Glomerular visceral epithelial cell (primary cell): ENCODE measurements around the gene OCRL.
A peak's percentile ranks its signal among the peaks of the same experiment; 100 is the strongest.
"Not testable (repeated sequence)": the region's sequence is repeated elsewhere in the genome, so short reads cannot be mapped to it uniquely, and the experiment has no call there.

Source experiments
- DNase-seq: peaks from one replicate; pipeline ENCODE4 v3.0.0-alpha.2; 2016; ENCODE audit errors: extremely low spot score

The OCRL gene

DNA sequence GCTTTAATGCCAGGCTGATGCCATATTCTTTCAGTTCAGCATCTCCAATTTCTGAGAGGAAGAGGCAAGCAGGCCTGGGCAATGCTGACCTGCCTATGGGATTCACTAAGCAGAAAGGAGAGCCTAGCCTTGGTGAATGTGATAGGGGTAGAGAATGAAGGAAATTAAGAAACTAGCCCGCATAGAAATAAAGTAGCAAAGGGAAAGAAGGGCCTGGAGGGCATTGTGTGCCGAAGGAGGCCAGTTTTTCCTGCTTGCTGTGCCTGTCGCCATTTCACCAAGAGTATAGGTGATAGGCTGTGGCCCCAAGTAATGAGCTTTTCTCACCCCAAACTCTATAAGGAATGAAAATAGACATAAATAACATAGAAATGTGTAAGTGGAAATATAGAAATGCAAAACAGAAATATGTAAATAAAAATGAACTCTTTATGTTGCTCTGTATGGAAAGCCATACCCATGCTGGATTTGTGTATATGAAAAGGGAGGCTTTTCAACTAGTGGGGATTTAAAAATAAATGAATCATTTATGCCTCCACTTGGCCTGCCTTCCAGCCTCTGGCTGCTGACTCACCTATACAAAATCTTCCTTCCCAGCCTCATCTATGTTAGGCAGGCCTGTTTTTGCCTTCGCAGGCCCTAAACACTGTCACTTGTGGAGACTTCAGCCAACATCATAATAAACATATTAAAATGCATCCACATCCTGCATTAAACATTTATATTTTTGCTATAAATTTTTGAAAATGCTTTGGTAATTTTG lies 5.1 kb upstream of the OCRL start:
- DNase-seq: no peak

DNA sequence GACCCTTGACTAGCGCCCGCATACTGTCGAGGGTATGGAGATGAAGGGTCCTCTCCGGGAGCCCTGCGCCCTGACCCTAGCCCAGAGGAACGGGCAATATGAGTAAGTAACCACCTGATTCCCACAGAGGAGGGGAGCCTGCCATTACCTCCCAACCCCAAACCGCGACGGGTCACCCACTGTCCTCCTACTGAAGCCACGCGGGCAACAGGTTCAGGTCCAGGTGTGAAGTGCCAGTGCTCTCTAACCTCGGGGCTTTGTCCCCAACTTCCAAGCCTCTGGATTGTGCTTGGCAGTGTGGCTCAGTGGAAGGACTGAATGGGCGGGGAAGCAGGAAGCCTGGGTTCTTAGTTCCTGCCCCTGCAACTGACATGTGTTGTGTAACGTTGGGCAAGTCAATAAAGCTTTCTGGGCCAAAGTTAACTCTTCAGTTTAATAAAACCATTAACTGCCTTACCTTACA lies 694 bp downstream of the OCRL start:
- DNase-seq: no peak

DNA sequence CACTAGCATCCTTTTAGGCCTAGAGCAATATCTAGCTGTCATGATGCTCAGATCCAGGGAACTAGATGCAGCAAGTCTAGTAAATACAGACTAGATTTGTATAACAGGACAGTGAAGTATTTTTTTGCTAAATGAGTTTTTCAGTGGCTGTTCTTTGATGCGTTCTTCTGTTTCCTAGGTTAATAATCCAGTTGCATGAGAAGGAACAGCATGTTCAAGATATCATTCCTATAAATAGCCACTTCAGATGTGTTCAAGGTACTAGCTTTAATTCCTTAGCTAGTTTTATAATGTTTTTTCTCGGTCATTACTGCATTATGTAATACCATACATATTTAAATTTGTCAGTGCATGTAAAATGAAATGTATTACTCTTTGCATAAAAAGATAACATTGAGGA lies 4.7 kb downstream of the OCRL start:
- no peak for DNase-seq

DNA sequence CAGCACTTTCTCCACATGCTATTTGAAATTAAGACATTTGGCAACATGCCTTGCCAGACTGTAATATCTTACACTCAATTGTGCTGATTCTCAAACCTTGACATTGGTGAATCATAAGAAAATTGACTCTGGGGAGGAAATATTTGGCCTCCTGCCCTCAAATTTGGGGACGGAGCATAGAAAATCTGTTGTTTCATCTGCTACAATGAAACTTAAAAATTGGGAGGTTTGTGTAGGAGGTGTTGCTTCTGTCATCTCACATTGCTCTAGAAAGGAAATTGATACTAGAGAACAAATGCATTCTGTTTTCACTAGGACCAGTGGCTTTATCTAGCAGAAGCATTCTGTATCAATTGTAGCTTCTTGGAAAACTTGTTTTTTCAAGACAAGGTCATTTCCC lies 5.3 kb downstream of the OCRL start:
- no peak for DNase-seq

DNA sequence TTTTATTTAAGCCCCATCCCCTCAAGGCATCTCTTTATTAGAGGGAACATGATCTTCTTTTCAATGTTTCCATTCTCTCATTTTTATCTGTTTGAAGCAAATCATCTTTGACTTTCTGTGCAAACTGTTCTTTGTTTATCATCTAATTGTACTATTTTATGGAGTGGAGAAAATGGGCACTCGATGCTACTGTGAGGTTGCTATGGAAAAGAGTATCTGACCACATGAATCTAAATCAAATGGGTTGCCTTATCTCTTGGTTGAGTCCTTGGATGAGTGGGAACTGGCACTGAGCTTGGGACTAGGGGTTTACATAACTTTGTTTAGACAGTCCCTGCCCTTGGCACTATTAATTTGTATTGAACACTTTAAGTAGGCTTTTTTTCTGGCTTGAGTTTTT lies 9.1 kb downstream of the OCRL start:
- no peak for DNase-seq

DNA sequence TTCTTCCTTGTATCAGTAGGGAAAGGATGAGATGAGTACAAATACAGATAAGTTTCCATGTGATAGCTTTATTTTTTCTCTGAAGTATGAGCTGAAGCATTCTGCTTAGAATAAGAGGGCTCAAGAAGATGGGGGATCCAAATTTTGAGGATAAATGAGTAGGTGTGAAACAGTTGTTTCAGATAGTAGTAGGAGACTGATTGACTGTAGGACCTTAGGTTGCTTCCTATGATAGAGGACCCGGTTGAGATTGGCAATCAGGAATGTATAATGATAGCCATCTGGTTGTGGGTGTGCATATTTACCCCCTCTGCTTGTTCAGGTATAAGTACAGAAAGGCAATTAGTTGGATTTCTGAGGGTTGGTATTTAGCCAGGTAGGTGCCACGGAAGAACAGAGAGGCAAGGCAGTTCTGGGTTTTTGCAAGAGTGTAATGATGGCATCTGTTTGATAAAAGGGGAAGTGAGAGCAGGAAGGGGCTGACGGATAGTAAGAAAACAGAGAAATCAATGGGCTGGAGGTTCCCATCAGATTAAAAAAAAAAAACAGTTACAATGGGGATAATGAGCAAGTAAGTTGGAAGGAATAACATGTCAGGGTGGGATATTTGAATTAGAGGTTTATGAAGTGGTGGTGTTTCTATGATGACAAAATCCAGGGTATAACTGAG lies 13.7 kb downstream of the OCRL start:
- no peak for DNase-seq

DNA sequence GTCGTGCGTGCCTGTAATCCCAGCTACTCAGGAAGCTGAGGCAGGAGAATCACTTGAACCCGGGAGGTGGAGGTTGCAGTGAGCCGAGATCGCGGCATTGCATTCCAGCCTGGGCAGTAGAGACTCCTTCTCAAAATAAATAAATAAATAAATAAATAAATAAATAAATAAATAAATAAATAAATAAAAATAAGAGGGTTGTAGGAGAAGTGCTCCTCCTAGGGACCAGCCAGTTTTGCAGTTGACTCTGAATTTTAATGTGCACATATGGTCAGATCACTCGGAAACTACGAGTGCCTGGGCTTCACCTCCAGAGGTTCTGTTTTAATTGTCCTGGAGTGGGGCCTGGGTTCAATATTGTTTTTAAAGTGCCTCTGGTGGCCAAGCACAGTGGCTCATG lies 14.8 kb downstream of the OCRL start:
- DNase-seq: not testable (repeated sequence)

DNA sequence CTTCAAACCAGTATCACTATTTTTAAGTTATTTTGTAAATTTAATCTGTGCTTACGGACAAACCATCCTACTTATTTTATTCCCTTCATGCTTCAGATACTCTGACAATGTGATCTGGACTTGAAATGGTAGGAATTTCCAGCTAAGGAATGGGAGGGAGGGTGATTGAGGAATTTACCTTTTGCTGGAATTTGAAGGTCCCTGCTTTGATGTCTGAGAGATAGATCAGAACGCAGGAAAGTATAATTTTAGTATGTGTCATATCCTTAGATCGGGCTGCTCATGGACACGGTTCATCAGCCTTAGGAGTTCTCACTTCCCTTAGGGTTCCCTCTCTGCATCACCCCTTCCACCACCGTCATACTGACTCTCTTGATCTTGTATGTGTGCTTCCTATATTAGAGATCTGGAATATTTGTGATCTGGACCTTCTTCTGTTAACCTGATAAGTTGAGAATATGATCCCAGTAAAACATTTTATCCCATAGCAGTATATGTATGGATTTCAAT lies 16.8 kb downstream of the OCRL start:
- peak; percentile 29 for DNase-seq

DNA sequence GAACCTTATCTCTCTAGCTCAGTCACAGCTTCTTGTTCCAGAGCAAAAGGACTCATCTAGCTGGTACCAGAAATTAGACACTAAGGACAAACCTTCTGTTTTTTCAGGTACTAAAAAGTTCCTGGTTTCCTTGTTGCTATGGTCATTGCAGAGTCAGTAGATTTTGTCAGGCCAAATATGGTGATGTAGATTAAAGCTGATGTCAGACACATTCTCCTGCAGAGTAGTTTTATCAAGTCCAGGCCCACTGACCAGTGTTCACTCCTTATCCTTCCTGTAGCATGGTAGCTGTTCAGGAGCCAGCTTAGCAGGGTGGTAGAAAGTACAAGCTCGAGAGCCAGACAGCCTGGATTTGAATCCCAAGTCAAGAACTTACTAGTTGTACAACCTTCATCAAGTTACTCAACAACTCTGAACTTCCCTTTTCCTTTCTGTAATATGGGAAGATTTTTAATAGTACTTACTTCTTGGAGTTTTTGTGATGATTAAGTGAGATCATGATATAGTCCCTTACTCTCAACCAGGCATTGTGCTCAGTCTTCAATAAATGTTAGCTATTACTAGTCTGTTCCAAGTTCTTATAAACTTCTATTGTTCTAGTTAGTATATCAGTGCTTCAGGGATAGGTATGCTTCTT lies 17.9 kb downstream of the OCRL start:
- DNase-seq: no peak

DNA sequence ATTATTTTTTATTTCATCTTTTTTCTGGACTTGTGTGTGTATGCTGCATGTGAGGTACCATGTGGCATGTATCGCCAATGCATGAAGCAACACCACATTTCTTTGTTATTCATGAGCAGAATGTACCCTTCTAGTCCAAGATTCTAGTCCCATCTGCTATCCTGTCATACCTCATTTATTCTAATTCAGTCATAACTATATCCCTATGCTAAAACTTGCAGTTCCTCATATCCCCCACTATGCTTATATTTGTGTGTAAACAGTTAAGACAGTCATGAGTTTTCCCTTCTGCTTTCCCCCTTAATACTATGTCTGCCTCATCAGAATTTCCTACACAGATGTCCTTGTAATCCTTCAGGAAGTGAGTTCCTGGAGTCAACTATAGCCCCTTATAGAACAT lies 19.7 kb downstream of the OCRL start:
- DNase-seq: no peak

DNA sequence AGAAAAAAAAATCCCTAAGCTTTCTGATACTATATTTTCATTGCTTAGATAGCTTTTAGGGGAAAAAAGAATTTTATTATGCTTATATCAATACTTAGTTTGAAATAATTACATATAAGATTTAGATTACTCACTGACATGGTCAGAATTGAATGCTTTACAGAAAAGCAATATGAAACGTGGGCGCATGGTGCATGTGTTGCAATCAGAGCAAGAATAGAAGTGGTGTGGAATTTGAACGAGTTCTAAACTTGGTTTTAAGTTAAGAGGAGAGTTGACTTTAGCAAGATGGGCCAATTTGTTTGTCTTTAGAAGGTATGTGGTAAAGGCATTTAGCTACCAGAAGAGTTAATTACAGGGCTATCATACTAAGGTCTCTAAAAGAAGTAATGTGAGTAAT lies 21.4 kb downstream of the OCRL start:
- no peak for DNase-seq

DNA sequence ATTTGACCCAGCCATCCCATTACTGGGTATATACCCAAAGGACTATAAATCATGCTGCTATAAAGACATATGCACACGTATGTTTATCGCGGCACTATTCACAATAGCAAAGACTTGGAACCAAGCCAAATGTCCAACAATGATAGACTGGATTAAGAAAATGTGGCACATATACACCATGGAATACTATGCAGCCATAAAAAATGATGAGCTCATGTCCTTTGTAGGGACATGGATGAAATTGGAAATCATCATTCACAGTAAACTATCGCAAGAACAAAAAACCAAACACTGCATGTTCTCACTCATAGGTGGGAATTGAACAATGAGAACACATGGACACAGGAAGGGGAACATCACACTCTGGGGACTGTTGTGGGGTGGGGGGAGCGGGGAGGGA lies 24.3 kb downstream of the OCRL start:
- DNase-seq: not testable (repeated sequence)

DNA sequence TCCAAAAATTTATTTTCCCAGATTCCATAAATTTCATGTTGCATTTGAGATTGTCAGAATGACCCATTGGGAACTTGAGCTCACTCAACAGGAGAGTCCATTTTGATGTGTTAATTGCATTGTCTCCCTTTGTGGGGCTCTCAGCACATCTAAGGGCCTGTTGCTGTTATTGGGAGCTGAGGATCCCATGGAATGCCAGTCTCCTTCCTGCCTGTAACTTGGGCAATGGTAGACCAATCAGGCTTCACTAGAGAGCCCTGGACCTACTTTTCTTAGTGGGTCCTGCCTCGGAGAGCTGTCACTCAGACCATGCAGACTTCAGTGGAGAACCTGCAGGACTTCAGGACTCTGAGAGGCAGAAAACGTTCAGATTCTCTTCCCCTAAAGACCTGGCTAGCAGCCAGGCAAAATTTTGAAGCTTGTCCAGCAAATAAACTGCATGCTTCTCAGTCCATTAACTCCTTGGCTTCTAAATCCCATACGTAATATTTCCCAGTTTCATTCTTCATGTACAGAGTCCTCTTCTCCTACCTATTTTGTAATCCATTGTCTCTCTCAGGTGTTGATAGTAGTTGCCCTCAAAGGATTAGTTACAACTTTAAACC lies 25.1 kb downstream of the OCRL start:
- peak; percentile 8 for DNase-seq

DNA sequence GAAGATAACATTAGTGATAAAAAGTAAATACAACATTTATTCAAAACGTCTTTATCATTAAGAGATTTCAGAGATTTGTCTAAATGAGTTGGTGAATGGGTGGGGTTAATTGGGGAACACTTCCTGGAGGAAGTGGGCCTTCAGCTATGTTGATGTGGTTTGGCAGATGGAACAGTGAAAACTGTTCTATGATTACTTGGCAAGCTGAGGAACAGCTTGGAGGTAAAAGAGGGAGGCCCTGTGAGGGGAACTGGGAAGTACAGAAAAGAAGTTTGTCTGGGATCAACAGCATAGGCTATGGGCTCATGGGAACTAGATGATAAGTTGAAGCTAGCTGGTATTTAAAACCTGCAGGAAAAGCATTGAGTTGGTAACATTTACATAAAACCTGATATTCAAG lies 26.0 kb downstream of the OCRL start:
- no peak for DNase-seq

DNA sequence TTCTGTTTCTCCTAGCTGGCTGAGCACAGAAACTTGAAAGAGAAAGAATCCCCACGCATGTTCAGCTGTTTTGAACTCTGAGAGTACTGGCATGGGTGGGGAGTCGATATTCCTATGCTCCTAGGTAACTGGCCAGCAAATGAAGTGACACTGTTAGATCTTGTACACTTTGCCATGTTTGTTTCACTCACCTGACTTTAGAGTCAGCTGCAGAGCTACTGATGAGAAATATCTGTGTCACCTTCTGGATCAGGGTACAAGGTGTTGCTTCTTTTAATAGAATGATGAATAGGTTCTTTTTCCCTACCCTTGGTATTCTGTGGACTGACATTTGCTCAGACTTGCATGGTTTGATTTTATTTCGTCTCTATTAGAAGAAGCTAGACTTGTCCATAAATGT lies 28.3 kb downstream of the OCRL start:
- DNase-seq: no peak

DNA sequence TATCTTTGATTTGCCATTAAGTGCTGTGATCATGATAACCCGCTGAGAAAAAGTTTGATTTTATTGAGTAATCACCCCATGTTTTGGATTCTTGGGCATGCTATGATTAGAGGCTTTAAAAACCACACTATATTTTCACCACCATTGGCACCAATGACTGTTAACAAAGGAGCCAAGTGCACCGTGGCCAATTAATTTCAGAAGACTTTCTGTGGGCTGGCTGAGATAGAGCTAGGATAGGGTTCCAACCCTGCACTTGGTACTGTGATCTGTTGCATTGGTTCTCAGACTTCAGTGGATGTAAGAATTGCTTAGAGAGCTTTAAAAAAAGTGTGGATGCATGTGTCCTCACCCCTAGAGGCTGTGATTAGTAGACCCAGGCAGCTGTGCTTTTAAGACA lies 32.4 kb downstream of the OCRL start:
- DNase-seq: no peak

DNA sequence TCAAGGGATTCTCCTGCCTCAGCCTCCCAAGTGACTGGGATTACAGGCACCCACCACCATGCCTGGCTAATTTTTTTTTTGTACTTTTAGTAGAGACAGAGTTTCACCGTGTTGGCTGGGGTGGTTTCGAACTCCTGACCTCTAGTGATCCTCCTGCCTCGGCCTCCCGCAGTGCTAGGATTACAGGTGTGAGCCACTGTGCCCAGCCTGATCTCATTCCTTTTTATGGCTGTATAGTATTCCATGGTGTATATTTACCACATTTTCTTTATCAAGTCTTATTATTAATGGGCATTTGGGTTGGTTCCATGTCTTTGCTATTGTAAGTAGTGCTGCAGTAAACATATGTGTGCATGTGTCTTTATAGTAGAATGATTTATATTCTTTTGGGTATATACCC lies 33.6 kb downstream of the OCRL start:
- DNase-seq: not testable (repeated sequence)

DNA sequence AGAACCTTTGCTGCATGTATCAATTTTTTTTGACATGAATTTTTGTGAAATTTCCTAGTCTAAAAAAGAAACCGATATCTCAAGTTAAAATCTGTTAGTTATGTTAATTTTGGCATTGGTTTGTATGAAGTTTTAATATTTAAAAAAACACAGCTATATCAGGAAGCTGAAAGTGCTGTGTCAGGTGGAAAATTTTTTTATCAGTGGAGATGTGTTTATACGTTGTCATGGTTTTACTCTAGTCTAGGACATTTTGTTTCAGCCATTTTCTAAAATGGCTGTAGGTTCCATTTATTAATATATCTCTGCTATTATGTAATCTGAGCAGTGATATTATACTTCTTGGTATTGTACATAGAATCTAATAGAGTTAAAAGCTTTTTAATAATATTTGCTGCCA lies 34.2 kb downstream of the OCRL start:
- no peak for DNase-seq

DNA sequence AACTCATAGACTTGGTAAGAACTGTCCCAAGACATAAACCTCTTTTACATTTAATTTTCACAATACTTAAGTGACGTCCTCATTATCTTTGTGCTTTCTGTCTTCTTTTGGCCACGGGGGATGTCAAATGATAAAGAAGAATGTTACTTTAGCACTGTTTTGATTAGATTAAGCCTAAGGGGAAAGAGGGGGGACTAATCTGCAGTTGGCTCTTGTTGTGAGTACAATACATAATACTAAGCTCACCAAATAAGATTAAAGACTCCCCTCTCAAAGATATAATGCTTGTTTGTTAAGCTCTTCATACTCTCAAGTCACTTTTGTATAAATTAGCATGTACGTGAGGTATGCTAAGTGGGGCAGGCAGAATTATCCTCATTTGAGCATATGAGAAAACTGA lies 36.5 kb downstream of the OCRL start:
- no peak for DNase-seq

DNA sequence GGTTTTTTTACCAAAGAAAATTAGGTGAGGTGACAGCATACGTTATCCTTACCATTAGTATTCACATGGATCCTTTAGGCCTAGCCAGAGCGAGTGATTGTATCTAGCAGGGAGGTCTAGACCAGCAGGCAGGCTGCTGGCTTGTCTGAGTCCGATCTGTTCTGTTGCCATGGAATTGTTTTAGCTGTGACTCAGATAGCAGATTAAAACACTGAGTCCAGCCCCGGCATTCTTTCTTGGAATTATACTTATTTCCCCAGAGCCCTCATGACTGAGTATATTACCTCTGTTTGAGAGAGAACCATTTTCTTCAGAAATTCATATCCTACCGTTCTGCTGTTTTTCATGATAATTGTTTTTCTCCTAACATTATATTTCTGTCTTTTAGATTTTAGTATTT lies 37.4 kb downstream of the OCRL start:
- DNase-seq: peak; percentile 46

DNA sequence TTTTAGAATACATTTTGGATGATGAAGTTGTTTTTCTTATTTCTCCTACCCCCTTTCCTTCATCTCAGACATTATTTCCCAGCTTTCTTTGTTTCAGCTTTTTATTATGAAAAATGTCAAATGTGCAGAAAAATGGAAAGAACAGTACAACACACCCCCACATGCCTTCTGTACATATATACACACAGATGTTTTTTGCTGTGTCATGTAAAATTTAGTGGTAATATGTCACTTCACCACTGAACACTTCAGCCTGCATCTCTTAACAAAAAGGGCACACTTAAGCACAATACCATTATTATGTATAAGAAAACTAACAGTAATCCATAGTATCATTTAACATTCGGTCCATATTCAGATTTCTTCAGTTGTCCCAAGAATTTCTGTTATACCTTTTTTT lies 37.8 kb downstream of the OCRL start:
- no peak for DNase-seq

DNA sequence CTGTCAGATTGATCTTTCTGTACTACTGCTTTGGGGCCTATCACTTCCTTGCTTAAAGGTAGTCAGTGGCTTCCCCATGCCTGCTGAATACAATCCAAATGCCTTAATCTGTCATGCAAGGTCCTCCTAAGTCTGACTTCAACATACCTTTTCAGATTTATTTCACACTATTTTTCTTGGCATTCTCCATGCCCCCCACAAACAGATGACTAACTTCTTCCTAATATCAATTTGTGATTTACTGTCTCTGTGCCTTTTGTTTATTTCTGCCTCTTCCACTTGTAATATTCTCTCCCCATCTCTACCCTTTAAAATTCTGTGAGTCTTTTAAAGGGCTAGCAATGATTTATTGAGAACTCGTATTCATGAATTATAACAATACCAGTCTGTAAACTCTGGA lies 41.8 kb downstream of the OCRL start:
- DNase-seq: no peak

DNA sequence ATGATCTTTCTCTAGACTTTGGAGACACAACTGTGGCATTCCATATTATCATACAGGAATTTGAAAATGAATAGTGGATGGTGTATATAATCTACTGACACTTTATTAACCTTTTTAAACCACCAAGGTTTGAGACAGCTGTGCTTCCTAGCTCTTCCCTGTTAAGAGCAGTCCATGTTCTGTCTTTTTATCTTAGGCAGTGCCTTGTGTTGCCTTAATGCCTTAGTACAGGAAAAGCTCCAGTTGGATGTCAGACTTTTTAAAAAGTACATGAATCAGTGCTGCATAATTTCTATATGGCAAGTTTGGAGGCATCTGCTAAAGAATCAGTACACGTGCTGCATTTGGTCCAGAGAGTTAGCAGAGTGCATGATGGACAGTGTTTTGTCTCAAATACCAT lies 45.1 kb downstream of the OCRL start:
- no peak for DNase-seq
